GM12872 (cell line): ENCODE results near the gene C19orf85.

ENCODE experiments used
- CTCF ChIP-seq: IDR thresholded peaks from 3 replicates; pipeline ENCODE4 v1.5.1; 2011; ENCODE audit warnings: low read depth, mild to moderate bottlenecking, low read length, moderate library complexity; ENCODE audit not compliant: insufficient read depth

The C19orf85 gene

GRCh38 chr19:55434356-55434919 lies 30.1 kb downstream of the C19orf85 start:
- no peak for TF ChIP-seq CTCF

DNA sequence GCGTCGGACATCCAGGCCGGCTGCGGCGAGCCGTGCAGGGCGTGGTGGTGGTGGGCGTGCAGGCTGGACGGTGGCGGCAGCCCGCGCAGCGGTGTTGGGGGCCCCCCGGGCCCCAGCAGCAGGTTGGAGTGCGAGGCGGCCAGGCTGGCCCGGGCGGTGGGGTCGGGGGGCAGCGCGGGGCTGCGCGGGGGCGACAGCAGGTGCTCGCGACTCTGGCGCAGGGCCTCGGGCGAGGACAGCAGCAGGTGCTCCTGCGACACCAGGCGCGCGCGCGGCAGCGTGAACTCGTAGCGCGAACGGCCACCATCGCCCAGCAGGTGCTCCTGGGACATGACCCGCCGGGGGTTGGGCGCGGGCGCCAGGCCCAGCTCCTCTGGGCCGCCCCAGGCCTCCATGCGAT lies 31.3 kb downstream of the C19orf85 start:
- TF ChIP-seq CTCF: no peak

GRCh38 chr19:55432241-55432959 lies 32.2 kb downstream of the C19orf85 start:
- TF ChIP-seq CTCF: no peak

- TF ChIP-seq CTCF: no peak
These were observed 33.4 kb downstream of the C19orf85 start for GRCh38 chr19:55431183-55431582.

DNA sequence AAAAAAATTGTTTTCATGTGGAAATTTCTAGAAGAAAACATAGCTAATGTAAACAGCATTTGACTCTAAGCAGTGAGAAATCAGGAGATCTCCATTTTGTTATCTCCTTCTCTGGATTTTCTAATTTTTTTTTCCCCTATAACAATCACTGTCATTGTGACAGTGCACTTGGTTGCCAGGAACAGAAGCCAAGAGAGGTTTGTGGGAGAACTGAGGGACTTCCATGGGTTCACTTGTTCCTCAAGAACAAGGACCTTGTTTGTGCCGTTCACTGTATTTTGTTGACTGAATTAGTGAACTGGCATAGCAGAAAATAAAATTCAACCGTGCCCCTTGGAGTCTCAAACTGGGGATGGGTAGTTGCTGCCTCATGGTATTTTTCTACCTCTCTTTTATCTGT lies 38.5 kb downstream of the C19orf85 start:
- TF ChIP-seq CTCF: no peak

DNA sequence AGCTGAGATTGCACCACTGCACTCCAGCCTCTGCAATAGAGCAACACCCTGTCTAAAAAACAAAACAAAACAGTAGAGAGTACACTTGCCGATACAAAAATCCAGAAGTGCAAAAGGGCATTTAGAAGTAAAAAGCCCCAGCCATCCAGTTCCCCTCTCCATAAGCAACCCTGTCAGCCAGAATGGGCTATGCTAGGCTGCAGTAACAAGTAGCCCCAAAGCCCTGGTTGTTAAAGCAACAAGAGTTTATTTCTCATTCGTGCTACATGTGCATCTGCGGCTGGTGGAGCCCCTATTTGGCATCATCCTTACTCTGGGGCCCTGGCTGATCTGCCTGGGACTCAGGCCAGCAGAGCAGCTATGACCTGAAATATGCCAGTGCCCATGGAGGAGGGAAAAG lies 40.0 kb downstream of the C19orf85 start:
- no peak for TF ChIP-seq CTCF

DNA sequence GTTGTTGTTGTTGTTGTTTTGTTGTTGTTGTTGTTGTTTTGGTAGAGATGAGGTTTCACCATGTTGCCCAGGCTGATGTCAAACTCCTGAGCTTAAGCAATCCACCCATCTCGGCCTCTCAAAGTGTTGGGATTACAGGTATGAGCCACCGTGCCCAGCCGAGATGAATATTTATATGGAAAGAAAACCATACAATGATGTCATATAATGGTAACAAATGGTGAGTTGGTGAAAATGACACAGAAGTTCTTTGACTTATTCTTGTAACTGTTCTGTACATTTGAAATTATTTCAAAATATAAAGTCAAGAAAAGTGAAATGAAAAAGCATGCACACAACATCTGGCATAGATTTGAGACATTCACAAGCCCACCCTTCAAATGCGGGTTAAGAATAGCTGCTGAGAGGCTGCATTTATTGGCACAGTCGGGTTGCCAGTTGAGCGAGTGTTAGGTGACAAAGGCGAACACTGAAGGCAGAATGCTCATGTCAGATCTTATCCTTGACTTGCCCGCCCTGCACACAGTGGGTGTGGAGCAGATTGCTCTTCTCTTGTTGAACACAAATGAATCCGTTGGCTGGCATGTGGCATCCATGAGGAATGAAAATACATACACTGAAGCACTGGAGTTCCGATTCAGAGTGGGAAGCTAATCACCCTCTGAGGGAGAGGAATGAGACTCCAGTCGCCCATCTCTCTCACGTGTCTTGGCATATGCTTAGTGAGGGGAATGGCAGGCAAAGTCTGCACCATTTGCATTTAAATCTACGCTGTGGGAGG lies 41.1 kb downstream of the C19orf85 start:
- no peak for TF ChIP-seq CTCF
